Thyroid gland (tissue), 4 donors: ENCODE data around the gene AKNA.

Experiments
- POLR2A ChIP-seq, 2 donors: fragments of 450-650 bp; IDR thresholded peaks; one replicate each; pipeline ENCODE4 v1.6.1; 2017; ENCODE audit warnings: antibody characterized with exemption in 2 of 2, mild to moderate bottlenecking in 2 of 2, moderate library complexity in 1 of 2
- TF ChIP-seq, protein P1 (sequence below), 6 experiments: fragments of 200-600 bp in 3 of 6; fragments of 450-650 bp in 3 of 6; sonication (generic) in 3 of 6; IDR thresholded peaks; one replicate each; pipeline ENCODE4 v1.5.1; 2016 to 2019; ENCODE audit warnings: antibody characterized with exemption in 6 of 6, mild to moderate bottlenecking in 2 of 6, inconsistent platforms in 1 of 6, moderate library complexity in 1 of 6

GRCh38 chr9:114376586-114377445 is 11.0 kb downstream of the AKNA start:
- TF ChIP-seq, protein P1, sequence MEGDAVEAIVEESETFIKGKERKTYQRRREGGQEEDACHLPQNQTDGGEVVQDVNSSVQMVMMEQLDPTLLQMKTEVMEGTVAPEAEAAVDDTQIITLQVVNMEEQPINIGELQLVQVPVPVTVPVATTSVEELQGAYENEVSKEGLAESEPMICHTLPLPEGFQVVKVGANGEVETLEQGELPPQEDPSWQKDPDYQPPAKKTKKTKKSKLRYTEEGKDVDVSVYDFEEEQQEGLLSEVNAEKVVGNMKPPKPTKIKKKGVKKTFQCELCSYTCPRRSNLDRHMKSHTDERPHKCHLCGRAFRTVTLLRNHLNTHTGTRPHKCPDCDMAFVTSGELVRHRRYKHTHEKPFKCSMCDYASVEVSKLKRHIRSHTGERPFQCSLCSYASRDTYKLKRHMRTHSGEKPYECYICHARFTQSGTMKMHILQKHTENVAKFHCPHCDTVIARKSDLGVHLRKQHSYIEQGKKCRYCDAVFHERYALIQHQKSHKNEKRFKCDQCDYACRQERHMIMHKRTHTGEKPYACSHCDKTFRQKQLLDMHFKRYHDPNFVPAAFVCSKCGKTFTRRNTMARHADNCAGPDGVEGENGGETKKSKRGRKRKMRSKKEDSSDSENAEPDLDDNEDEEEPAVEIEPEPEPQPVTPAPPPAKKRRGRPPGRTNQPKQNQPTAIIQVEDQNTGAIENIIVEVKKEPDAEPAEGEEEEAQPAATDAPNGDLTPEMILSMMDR (IDR thresholded peaks at IDR 0.05) = no peak
- TF ChIP-seq POLR2A (IDR thresholded peaks at IDR 0.05) = no peak
